DMS114 treated with DMSO at 0.1 percent for 48 hours (cell line): ENCODE data around the gene MICAL2.

Experiments
- DNase-seq: peaks from one replicate; lab custom pipeline; 2025; ENCODE audit not compliant: unreplicated experiment; lab: John Stamatoyannopoulos, UW

Gene MICAL2

GRCh38 chr11:12149672-12150225, 39.4 kb downstream of the MICAL2 start:
- DNase-seq = no peak

- DNase-seq = no peak
These were observed 40.5 kb downstream of the MICAL2 start for GRCh38 chr11:12150831-12151382.

GRCh38 chr11:12152321-12152720, 41.9 kb downstream of the MICAL2 start:
- DNase-seq = no peak

- DNase-seq = no peak
These were observed 44.7 kb downstream of the MICAL2 start for GRCh38 chr11:12154871-12155668.

GRCh38 chr11:12155696-12156095, 45.3 kb downstream of the MICAL2 start:
- DNase-seq = no peak

GRCh38 chr11:12156301-12157140, 46.1 kb downstream of the MICAL2 start:
- no peak for DNase-seq

- no peak for DNase-seq
These were observed 46.9 kb downstream of the MICAL2 start for GRCh38 chr11:12157241-12157661.

- no peak for DNase-seq
These were observed 48.5 kb downstream of the MICAL2 start for GRCh38 chr11:12158909-12159308.

GRCh38 chr11:12159351-12160099, 49.1 kb downstream of the MICAL2 start:
- DNase-seq = no peak

- no peak for DNase-seq
These were observed 49.8 kb downstream of the MICAL2 start for GRCh38 chr11:12160231-12160630.

- DNase-seq = no peak
These were observed 50.3 kb downstream of the MICAL2 start for GRCh38 chr11:12160680-12161079.

- no peak for DNase-seq
These were observed 50.7 kb downstream of the MICAL2 start for GRCh38 chr11:12161137-12161536.

GRCh38 chr11:12161603-12162350, 51.4 kb downstream of the MICAL2 start:
- no peak for DNase-seq

GRCh38 chr11:12162652-12163051, 52.3 kb downstream of the MICAL2 start:
- no peak for DNase-seq

- DNase-seq = no peak
These were observed 53.0 kb downstream of the MICAL2 start for GRCh38 chr11:12163181-12163941.

- DNase-seq = no peak
These were observed 53.9 kb downstream of the MICAL2 start for GRCh38 chr11:12164061-12165014.

GRCh38 chr11:12165237-12165875, 55.0 kb downstream of the MICAL2 start:
- DNase-seq = no peak
